HG03521 (cell line): ENCODE results near the gene PDS5B.
"Not testable (repeated sequence)": the region's sequence is repeated elsewhere in the genome, so short reads cannot be mapped to it uniquely, and the experiment has no call there.

ENCODE experiments used
- ATAC-seq: cut with Tn5 transposase; IDR thresholded peaks from one replicate; pipeline ENCODE4 v1.9.1; 2021; ENCODE audit warnings: mild to moderate bottlenecking, moderate library complexity; ENCODE audit not compliant: unreplicated experiment

The PDS5B gene

DNA sequence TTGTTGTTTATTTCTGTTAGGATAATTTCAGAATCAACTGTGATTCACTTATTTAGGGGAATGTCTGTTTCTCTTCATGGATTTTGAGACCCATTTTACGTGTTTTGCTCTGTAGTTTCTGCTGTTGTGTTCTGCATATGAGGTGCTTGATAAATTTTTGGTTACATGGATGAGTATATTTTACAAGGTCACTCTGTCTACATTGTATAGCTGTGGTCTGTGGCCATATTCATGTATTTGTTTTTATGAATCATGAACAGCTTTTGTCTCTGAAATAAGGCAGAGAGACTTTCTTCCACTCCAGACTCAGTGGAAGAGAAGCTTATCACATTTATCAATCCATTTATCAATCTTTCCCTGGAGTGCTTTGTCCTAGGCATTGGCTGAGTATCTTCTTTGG, 56.6 kb downstream of the PDS5B start:
- no peak for ATAC-seq

DNA sequence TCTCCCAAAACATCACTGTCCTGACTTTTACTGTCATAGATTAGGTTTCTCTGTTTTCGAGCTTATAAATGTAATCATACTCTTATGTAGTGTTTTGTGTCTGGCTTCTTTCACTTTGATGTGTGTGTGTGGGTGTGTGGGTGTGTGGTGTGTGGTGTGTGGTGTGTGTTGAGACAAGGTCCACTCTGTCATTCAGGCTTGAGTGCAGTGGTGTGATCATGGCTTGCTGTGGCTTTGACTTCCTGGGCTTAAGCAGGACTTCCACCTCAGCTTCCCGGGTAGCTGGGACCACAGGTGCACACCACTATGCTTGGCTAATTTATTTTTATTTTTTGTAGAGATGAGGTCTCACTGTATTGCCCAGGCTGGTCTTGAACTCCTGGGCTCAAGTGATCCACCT, 59.6 kb downstream of the PDS5B start:
- no peak for ATAC-seq

DNA sequence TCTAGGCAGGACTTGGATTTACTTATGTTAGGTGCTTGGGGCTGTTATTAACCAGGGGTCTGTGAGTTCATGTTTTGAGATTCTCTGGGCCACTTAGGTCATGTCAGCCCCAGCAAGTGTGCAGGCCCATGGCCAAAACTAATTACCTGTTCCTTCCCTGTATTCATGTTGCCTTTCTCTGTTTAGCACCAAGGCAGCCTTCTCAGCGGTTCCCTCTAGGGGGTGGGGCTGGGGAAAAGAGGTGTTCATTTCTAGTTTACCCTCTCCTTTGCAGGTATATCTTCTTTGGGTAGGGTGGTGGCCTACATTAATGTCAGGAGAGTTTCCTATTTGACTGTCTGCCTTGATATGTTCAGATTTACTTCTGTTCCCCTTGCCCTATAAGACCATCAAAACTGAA, 61.7 kb downstream of the PDS5B start:
- no peak for ATAC-seq

DNA sequence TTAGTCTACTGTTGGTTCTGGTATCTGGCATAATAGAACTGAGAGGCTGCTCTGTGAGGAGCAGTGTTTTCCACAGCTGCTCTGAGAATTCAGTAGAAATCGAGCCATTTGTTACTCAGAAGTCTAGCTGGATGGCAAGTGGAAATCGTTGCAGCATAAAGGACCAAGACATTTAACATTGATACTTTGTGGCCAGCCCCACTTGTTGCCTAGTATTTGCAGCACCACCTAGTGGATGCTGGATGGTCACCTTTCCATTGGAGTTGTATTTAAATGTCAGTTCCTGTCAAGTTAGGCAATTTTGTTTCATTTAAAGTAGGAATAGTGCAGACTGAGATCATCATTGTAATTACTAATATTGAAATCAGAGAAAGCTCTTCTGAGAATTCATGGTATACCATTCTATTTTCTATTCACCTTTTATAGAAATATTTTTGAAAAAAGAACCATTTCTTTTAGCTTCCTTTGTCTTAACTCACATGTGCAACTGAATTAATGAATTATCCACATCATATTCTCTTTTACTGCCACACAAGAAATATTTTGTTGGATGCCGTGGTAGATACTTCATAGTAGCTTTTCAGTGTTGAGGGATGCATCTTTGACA, 64.6 kb downstream of the PDS5B start:
- peak; percentile 59 for ATAC-seq

DNA sequence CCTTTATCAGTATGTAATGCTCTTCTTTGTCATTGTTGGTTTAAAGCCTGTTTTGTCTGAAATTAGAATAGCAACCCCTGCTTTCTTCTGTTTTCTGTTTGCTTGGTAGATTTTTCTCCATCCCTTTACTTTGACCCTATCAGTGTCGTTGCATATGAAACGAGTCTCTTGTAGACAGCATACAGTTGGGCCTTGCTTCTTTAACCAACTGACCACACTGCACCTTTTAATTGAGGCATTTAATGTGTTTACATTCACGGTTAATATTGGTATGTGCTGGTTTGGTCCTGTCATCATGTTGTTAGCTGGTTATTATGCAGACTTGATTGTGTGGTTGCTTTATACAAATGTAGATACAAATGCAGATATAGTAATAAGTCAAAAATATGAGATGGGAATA, 71.1 kb downstream of the PDS5B start:
- ATAC-seq: no peak

DNA sequence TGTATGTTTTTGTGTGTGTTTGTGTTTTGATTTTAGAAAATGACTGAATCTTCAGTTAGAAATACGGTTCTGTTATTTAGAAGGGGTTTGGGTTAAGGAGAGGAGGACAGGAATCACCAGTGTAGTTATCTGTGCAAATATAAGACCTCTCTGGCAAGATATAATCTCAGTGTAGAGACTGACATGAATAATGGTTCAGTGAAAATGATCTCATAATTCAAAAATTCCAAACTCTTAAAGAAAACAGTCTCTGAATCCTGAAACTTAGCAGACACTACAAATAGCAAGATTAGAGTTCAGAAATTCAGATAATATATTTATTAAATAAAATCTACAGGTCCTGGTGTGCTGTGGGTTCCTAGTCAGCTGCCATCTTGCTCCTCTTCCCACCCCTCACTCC, 73.5 kb downstream of the PDS5B start:
- ATAC-seq: no peak

DNA sequence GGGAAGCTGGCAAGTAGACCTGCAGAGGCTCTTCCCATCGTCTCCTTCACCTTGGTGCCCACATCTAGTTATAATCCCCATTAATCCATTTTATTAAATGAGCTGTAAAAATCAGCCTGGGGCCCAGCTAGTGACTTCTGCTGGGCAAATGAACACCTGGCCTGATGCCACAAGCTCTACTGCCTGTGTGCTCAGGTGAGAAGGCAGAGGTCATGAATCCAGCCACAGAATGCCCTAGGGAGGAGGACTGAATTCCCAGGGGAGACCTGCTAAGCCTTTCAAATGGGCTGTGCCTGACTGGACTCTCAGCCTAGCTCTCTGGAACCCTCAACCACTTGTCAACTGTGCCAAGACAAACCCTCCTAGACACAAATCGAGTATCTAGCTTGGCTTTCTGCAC, 74.0 kb downstream of the PDS5B start:
- no peak for ATAC-seq

DNA sequence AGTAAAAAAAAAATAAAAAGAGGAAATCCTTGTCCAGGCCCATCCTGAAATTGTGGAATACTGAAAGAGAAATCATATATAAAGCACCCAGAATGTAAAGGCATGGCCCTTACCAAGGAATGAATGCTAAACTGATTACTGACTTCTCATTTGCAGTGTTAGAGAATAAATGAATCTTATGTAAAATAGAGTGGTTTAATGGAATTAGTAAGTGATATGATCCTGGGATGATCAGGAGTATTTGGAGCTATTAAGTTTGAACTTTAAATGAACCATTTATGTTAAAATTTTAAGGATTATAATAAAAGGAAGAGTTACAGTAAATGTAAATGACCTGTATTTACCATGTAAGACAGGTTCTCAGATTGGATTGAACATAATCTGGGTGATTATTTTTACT, 75.4 kb downstream of the PDS5B start:
- ATAC-seq: no peak

DNA sequence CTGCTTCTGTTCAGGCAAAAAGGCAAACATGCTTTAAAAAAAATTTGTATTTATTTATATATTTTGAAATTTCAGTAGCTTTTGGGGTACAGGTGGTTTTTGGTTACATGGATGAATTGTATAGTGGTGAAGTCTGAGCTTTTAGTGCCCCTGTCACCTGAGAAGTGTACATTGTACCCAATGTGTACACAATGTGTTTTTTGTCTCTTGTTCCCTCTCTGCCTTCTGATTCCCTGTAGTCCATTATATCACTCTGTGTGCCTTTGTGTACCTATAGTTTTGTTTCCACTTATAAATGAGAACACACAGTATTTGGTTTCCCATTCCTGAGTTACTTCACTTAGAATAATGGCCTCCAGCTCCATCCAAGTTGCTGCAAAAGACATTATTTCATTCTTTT, 77.4 kb downstream of the PDS5B start:
- no peak for ATAC-seq

DNA sequence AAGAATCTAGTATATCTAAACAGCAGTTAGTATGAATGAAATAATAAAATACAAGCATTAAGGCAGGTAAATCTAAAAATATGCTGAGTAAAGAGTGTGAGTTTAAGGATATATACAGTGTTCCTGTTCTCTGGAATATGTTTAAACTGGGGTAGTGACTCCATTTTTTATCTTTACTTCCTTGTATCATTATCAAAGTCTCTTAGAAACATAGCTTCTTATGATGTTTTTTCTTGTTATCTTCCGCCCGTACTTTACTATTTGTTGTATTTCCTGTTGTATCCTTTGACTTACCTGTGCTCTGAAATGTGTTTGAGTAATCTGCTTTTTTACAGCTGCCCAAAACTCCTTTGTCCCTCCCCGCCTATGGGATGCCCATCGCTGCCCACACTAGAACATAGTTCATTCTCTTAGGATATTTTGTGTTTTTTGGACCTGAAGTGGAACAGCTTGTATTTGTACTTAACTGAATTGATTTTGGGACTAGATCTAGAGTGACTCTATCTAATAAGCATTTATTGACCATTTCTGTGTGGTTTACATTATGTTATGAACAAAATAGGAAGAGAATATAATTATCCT, 80.8 kb downstream of the PDS5B start:
- no peak for ATAC-seq

DNA sequence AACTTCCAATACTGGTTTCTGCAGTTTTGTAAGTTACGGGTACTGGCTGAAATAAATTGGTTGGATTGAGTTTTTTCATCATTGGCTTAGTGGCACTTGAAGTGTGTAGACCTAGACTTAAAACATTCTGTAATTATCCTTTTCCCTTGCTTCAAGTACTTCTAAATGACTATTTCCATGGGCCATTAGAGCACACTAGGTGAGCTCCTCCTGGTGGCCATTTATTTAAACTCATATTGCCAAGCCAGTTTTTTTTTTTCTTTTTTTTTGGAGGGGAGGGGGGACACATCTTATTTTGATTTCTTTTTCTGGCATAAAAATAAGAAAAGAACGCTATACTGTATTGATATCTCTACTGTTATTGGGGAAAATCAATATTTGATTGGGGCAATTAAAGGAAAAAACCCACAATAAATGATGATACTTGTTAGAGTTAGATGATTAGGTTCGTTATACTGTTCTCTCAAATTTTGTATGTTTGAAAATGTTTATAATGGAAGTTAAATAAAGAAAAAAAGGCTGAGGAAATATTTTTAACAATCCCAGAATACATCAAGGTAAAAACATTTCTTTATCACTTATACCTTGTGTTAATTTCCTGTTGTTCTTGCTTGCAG, 82.9 kb downstream of the PDS5B start:
- no peak for ATAC-seq

DNA sequence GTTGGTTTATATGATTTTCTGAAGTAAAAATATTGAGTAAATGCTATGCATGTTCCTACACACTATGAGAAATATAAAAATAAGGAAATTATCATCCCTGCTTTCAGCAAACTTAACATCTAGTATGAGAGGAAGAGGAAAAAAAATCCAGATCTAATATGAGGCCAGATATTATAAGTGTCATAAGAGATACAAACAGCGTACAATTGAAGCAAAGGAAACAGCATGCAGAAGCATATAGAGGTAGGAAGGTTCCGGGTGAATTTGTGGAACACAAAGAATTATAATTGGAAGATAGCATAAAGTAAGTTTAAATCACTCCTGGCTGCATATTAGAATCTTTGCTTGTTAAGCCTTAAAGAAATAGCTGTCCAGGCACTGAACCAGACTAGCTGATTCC, 88.3 kb downstream of the PDS5B start:
- no peak for ATAC-seq

DNA sequence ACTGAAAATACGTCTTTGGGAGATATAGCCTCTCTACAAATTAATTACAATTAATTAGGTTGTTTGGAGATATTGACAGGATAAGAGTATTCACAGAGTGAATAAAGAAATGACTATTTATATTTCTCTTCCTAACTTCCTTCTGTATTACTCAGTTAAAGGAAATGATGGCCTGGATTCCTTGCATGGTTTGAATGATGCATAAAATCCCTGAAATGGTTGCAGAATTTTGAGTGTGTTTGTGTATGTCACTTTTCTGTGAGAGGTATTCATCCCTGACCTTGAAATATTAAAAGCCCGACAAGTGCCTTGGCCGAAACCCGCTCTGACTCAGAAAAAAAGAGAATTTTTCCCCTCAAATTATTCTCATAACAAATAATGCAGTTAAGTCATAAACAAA, 90.0 kb downstream of the PDS5B start:
- no peak for ATAC-seq

DNA sequence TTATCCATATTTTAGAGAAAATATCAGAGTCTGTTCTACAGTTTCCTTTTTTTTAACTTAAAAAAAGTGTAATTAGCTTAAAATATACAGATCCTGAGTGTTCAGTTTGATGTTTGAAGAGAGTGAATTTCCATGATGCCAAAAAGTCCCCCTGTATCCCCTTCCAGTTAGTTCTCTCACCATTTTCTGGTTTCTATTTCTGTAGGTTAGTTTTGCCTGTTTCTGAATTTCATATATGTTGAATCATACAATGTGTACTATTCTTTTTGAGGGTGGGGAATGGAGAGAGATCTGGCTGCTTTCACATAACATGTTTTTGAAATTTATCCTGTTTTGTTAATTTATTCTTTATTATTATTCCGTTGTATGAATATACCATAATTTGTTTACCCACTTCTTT, 95.9 kb downstream of the PDS5B start:
- ATAC-seq: no peak

DNA sequence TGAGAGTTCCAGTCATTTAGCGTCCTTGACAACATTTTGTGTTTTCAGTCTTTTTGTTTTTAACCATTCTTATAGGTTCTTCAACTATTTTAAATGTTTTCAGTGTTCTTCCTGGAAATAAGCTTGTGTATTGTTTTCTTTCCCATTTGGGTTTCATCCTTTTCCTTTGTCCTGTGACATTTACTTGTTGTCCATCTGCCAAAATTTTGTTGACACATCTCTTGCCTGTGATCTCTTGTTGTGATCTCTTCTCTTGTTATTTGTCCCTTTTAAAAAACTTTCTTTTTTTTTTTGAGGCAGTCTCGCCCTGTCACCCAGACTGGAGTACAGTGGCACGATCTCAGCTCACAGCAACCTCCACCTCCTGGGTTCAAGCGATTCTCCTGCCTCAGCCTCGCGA, 96.5 kb downstream of the PDS5B start:
- ATAC-seq: no peak

DNA sequence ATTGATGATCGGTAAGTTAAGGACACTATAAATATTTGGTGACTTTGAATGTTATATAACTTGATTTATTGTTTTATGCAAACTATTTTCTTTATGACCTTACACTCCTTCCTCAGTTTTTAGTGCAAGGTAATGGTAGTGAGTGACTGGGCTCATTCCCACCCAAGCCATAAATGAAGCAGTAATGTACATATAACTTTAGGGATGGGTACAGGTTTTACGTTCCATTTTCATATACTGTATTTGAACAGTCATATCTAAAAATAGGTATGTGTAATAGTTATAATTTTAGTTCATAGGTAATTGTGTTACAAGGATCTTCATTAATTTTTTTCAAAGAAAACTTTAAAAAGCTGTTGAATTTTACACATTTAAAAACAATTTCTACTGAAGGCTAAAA, 101.0 kb downstream of the PDS5B start:
- no peak for ATAC-seq

DNA sequence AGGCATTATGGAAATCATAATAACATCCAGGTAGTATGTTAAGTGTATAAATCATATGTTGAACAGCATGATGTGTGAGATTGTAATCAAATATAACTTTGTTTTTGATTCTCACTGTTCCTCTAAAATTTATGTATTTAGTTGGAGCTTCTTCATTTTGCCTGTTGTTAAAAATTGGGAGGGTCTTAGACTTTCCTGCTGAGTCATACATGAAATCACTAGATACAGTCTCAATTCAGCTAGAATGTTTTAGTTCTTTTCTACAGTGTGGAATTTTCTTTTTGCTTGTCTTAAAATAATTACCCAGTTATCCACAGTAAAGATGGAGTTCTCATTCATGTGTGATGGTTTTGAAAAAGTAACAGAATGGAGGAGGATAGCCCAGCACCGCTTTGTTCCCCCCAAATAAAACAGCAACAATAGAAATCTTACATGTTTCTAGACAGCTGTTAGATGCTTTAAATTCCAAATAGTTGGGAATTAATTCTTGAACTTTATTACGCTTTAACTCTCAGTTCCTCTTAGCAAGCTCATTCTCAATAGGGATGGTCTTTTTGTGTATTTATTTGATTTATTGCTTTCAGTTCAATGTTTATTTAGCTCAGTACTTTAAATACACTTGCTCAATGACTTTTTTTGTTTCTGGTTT, 109.5 kb downstream of the PDS5B start:
- no peak for ATAC-seq

DNA sequence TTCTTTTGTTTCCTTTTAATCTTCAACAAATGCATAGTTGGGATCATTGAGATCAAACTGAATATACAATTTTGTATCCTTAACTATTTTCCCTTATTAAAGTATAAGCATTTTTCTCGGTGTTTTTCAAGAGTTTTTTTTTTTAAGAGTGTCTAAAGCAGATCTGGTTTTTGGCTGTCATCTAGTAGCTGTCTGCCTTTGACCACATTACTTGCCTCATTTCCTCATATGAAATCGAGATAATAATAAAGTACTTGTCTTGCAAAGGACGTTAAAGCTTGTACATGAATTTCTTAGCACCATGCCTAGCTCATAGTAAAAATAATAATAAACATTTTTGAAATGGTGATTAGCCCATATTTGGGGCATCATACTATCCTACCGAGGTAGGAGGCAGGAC, 121.2 kb downstream of the PDS5B start:
- no peak for ATAC-seq

DNA sequence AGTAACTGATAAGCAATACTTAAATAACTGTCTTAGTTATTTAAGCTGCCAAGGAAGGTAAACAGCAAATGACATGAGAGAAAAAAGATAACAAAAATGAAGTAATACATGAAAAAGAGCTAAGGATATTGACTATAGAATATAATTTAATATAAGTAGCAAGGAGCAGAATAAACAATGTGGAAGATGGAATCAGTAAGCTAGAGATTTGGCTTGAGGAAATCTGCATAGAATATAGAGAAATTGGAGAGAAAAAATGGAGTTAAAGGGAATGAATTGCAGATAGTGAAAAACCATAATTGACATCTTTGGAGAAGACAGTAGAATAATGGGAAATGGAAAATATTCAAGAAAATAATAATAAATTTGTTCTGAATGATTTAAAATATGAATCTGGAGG, 127.1 kb downstream of the PDS5B start:
- ATAC-seq: no peak

DNA sequence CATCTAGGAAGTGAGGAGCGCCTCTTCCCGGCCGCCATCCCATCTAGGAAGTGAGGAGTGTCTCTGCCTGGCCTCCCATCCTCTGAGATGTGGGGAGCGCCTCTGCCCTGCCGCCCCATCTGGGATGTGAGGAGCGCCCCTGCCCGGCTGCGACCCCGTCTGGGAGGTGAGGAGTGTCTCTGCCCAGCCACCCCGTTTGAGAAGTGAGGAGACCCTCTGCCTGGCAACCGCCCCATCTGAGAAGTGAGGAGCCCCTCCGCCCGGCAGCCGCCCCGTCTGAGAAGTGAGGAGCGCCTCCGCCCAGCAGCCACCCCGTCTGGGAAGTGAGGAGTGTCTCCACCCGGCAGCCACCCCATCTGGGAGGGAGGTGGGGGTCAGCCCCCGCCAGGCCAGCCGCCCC, 129.9 kb downstream of the PDS5B start:
- ATAC-seq: not testable (repeated sequence)

DNA sequence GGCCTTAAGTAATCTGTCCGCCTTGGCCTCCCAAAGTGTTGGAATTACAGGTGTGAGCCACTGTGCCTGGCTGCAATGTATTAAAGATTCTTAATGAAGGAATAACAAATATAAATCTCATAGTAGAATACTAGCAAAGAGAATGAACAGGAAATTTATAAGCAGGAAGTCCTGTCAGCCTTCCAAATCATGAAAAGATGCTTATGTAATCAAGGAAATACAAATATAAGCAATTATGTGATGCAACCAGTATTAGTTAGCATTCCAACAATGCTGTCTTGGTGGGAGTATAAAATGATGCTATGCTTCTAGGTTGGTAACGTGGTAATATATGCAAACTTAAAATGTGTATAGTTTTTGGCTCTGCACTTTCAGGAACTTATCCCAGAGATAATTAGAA, 133.8 kb downstream of the PDS5B start:
- ATAC-seq: no peak
